Putamen (tissue), 1 donor: ENCODE results near the gene HYAL1.
"Not testable (repeated sequence)": the region's sequence is repeated elsewhere in the genome, so short reads cannot be mapped to it uniquely, and the experiment has no call there.

Source experiments
- DNase-seq: peaks from one replicate; pipeline ENCODE4 v3.0.0-alpha.2; 2016; ENCODE audit warnings: low spot score

The HYAL1 gene

DNA sequence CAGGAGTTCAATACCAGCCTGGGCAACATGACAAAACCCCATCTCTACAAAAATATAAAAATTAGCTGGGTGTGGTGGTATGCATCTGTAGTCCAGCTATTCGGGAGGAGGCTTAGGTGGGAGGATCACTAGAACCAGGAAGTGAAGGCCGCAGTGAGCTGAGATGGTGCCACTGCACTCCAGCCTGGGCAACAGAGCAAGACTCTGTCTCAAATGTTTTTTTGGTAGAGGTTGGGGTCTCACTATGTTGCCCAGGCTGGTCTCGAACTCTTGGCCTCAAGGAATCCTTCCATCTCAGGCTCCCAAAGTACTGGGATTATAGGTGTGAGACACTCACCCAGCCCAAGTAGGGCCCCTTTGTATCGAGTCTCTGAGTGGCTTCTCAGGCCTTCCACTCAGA is 9.3 kb downstream of the HYAL1 start:
- no peak for DNase-seq

DNA sequence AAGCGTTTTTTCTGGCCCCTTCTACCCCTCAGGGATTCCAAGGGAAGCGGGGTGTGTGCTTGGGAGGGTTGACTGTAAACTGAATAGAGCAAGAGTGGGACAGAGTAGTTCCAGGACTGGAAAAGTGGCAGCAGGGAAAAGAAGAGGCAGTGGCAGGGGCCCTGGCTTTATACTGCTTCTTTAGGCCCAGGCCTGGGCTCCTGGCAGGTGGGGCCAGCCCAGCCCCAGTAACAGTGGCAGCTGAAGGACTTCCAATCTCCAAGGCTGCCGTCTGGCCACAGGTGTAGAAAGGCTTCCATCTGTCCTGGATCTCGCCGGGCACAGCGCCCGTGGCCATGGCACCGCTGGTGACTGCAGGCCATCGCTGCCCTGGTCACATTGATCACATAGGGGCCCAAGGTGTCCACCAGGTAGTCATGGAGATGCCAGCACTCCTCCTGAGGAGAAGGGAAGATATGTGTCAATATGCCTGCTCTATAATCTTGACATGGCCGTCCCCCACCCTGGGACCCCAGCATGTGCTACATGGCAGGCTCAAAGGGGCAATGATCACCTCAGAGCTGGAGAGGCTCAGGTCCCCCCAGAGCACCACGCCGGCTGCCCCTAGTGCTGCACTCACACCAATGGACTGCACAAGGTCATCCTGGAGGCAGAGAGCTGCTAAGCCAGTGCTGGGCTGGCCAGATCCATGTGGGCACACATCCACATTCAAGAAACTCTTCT is 10.1 kb downstream of the HYAL1 start:
- DNase-seq: no peak

DNA sequence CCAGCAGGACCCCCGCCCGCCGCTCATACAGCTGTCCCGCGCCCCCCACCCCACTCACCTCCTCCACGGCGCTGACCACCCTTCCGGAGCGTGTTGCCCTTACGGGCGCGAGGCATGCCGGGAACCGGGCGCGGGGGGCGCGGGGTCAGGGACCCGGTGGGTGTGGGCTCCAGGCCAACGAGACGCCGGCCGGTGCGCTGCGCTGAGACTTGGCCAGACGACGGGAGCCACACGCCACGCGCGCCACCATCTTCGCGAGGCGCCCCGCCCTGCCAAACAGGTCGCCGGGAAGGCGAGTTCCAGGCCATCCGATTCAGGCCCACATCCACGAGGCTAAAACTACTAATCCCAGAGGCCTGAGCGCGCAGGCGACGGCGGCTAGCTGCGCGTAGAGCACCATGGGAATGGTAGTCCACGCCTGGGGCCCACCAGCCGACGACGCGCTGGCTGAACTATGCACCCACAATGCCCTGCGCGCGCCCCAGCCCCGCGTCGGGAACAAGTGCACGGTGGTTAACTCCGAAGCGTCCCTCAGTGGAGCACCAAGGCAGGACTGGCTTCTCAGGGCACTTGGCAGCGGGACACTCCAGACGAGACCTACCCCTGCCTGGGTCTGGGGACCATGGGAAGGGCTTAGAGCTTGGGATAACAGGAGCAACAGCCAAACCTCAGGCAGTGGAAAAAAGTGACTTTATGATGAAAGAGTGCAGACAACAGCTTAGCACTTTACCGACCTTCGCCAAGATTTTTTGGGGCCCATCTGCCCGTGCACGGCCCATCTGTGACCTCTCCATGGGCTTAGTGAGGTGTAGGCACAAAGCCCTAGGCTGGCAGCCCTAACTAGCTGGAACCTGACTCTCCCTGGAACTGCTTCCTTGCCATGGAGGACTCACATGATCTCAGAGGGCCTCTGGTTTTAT is 11.0 kb downstream of the HYAL1 start, which contains the start of gene IFRD2:
TSS of gene IFRD2 (minus strand) at position 271 of the 920 bp plus-strand sequence. CDS start at position 116, 155 bp downstream.
- peak; percentile 98 for DNase-seq

GRCh38 chr3:50290161-50290641 is 13.2 kb downstream of the HYAL1 start:
- no peak for DNase-seq

- no peak for DNase-seq
Observed at GRCh38 chr3:50289130-50289529, 14.2 kb downstream of the HYAL1 start.

DNA sequence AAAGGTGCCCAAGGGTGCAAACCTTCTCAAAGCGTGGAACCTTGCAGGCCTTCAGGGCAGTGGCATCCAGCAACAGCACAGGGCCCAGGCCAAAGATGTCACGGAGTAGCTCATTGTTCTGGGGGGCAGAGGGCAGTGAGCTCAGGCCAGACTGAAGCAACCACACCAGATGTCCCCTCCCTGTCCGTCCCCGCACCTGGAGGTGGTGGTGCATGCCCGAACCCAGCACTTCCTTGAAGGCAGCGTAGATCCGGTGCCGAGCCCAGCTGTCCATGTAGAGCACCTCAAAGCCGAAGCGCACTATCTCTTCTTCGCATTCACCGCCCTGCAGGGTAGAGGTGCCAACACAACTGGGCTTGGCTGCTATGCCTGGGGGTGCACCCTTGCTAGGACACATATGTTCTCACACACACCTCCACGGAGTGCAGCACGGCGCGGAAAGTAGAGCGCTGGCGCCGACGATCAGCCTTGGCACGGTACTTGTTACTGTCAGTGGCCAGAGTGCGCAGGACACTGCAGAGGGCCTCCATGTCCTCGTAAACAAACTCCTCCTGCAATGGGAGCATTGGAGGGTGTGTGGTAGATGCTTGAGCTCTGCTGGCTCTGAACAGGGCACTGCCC is 14.9 kb downstream of the HYAL1 start:
- DNase-seq: no peak

GRCh38 chr3:50287262-50287661 is 16.1 kb downstream of the HYAL1 start:
- DNase-seq: no peak

GRCh38 chr3:50286322-50287227 is 16.8 kb downstream of the HYAL1 start:
- no peak for DNase-seq

DNA sequence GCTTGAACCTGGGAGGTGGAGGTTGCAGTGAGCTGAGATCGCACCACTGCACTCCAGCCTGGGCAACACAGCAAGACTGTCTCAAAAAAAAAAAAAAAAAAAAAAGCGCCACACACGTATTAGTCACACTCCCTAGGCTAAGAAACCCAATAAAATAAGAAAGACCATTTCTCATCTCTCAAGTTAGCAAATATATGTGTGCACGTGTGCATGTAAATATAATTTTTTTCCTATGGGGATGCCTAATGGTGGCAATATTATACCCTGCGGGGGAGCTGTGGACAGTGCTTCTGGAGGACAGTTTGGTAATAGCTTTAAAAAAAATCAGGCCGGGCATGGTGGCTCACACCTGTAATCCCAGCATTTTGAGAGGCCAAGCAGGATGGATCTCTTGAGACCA is 19.3 kb downstream of the HYAL1 start:
- DNase-seq: not testable (repeated sequence)

- DNase-seq: no peak
Observed at GRCh38 chr3:50279255-50280016, 23.9 kb downstream of the HYAL1 start.

DNA sequence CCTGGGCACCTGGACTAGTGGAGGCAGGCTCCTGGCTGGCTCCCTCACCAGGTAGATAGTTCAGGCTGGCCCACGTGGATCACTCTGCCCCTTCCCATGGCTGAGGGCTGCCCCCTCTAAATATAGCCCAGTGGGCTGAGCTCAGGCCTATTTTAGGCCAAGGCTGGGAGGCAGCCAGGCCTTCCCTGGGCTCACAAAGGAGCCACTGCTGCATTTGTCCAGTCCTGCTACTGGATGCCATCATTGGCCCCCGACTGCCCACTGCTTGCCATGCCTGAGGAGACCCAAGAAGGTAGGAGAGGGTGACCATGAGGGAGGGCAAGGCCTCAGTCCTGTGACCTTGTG is 24.5 kb downstream of the HYAL1 start, which contains the start of gene LSMEM2:
TSS of gene LSMEM2 (plus strand) at position 208 of the 345 bp plus-strand sequence. CDS start at position 235, 27 bp downstream.
- no peak for DNase-seq

GRCh38 chr3:50278123-50278879 is 25.1 kb downstream of the HYAL1 start:
- DNase-seq: peak; percentile 74

- no peak for DNase-seq
Observed at GRCh38 chr3:50276762-50277101, 26.6 kb downstream of the HYAL1 start.

- DNase-seq: no peak
Observed at GRCh38 chr3:50275996-50276761, 27.2 kb downstream of the HYAL1 start.

DNA sequence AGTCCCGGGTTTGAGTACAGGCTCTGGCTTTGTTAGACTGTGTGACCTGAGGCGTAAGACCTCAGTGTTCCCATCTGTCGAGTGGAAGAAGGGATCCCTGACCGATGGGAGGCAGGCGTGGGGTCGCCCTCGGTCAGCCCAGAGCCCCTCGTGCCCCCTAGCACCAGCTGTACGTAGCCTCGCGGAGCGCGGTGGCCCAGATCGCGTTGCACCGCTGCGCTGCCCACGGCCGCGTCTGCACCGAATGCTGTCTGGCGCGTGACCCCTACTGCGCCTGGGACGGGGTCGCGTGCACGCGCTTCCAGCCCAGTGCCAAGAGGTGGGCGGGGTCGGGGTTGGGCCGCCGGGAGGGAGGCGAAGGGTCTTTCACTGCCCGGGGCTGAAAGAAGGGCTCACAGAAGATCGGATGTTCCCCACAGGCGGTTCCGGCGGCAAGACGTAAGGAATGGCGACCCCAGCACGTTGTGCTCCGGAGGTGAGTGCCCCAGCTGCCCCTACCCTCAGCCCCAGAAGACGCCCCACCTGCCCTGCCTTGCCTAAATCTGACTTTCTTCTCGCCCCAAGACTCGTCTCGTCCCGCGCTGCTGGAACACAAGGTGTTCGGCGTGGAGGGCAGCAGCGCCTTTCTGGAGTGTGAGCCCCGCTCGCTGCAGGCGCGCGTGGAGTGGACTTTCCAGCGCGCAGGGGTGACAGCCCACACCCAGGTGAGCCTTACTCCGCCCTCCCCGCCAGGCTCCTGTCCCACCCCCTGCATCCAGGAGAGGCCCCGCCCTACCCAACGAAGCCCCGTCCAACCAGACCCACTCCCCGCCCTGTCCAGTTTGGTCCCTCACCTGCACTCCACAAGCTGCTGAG is 28.0 kb downstream of the HYAL1 start:
- DNase-seq: no peak

DNA sequence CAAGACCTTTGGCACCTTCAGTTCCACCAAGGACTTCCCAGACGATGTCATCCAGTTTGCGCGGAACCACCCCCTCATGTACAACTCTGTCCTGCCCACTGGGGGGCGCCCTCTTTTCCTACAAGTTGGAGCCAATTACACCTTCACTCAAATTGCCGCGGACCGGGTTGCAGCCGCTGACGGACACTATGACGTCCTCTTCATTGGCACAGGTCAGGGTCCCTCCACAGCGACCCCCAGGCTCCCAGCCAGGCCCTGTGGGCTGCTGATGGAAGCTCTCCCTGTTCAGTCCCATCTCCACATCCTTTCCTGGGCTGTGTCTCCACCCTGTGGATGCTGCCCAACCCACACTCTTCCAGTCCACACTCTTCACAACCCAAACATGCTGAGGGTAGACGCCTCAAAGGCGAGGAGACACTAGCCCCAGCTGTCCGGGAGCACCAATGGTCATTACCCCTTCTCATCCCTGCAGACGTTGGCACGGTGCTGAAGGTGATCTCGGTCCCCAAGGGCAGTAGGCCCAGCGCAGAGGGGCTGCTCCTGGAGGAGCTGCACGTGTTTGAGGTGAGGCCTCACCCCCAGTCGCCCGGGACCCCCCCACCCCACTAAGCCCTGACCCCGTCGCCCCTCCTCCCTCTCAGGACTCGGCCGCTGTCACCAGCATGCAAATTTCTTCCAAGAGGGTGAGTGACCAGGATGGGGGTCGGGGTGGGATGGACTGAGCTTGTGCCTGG is 28.8 kb downstream of the HYAL1 start:
- DNase-seq: no peak

DNA sequence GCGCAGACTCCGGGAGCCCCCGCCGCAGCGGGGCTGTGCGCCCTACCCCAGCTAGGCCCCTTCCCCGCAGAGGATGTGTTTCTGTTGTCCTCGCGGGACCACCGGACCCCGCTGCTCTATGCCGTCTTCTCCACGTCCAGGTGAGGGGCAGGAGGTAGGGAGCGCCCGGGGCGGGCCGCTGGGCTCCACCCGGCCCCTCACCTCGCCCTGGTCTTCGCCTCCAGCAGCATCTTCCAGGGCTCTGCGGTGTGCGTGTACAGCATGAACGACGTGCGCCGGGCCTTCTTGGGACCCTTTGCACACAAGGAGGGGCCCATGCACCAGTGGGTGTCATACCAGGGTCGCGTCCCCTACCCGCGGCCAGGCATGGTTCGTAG is 29.7 kb downstream of the HYAL1 start:
- no peak for DNase-seq
